Skeletal muscle tissue (tissue), 4 donors: Measurements from ENCODE around the gene GRM4. TPM values are rescaled to one million over a fixed set of nuclear protein-coding genes. Genes with fewer than 3 reads are reported as not detected.

ENCODE experiments used
- H3K27ac ChIP-seq: one replicate; pipeline ENCODE4 v1.7.0; 2013; ENCODE audit warnings: mild to moderate bottlenecking, low read depth, low read length, inconsistent platforms
- H3K27me3 ChIP-seq, 3 donors: one replicate each; pipeline ENCODE4 v1.7.0; 2013; ENCODE audit warnings: low read length in 3 of 3; ENCODE audit not compliant: control insufficient read depth in 3 of 3, insufficient read depth in 3 of 3
- H3K36me3 ChIP-seq, 3 donors: one replicate each; pipeline ENCODE4 v1.7.0; 2013; ENCODE audit warnings: low read length in 3 of 3; ENCODE audit not compliant: control insufficient read depth in 3 of 3, insufficient read depth in 3 of 3
- H3K4me1 ChIP-seq, 3 donors: one replicate each; pipeline ENCODE4 v1.7.0; 2013; ENCODE audit warnings: low read length in 3 of 3, mild to moderate bottlenecking in 3 of 3; ENCODE audit not compliant: control insufficient read depth in 3 of 3, insufficient read depth in 3 of 3
- H3K4me3 ChIP-seq, 3 donors: one replicate each; pipeline ENCODE4 v1.7.0; 2013; ENCODE audit warnings: low read length in 3 of 3
- H3K9ac ChIP-seq, 3 donors: one replicate each; pipeline ENCODE4 v1.7.0; 2013; ENCODE audit warnings: low read length in 3 of 3, mild to moderate bottlenecking in 3 of 3, moderate library complexity in 2 of 3, low read depth in 1 of 3
- H3K9me3 ChIP-seq, 3 donors: one replicate each; pipeline ENCODE4 v1.7.0; 2013; ENCODE audit warnings: low read length in 3 of 3; ENCODE audit not compliant: control insufficient read depth in 3 of 3
- total RNA-seq: library from RNA; depleted of rRNA; stranded (reverse); fragments of >200 nt; gene quantifications from one replicate; pipeline ENCODE4 v1.2.3, GENCODE V29; 2014
- donor health status: Osteomylitis.

Gene GRM4
- total RNA-seq, 1 donor from 2014 or later: 1.6 TPM

DNA sequence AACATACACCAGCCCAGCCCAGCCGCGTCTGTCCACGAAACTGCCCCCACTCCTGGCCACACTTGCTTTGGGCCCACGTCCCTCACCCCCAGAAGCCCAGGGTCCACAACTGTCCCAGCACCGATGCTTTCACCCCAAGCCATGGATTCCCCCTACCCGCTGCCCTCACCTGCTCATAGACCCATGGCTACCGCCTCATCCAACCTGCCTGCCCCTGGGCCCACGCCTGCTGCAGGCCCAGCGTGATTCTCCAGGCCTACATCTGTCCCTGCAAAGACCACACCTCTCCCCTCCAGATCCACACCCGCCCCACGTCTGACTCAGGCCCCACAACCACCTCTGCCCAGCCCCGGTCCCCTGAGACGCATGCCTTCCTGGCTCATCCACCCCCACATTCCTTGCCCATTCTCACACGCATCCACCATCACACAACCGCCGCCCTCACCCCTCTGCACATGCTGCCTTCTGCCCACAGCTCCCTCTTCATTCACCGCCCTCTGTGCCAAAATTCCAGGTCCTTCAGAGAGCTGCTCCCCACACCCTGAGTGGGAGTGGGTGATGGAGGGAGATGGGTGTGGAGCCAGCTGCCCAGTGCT, 86.7 kb downstream of the GRM4 start:
- Histone ChIP-seq H3K27me3 (peaks cover 28 to 38% (median 38%) of the 10 kb centered on the region in 3 donors), H3K4me1 (peaks cover 0 to 2% (median 0%) of the 10 kb centered on the region in 3 donors), H3K9me3 (no peaks in the 10 kb centered on the region), H3K36me3 (no peaks in the 10 kb centered on the region), H3K9ac (no peak overlapping the region), H3K4me3 (no peak overlapping the region), H3K27ac (no peak overlapping the region)

DNA sequence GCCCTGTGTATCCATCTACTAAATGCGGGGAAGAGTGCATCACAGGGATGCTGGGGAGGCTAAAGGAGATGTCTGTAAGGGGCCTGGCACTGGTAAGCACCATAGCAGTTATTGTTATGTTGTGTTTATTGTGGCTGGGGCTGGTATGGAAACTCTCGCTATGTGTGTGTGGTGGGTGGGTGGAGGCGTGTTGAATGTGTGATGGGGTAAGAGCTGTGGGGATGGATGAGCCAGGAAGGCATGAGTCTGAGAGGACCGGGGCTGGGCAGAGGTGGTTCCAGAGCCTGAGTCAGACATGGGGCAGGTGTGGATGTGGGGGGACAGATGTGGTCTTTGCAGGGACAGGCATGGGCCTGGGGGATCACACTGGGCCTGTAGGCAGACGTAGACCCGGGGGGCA, 88.1 kb downstream of the GRM4 start:
- Histone ChIP-seq H3K4me3 (no peak overlapping the region), H3K27me3 (peaks cover 14 to 30% (median 24%) of the 10 kb centered on the region in 3 donors), H3K9ac (no peak overlapping the region), H3K27ac (no peak overlapping the region), H3K9me3 (no peaks in the 10 kb centered on the region), H3K4me1 (peaks cover 0 to 2% (median 0%) of the 10 kb centered on the region in 3 donors), H3K36me3 (no peaks in the 10 kb centered on the region)

DNA sequence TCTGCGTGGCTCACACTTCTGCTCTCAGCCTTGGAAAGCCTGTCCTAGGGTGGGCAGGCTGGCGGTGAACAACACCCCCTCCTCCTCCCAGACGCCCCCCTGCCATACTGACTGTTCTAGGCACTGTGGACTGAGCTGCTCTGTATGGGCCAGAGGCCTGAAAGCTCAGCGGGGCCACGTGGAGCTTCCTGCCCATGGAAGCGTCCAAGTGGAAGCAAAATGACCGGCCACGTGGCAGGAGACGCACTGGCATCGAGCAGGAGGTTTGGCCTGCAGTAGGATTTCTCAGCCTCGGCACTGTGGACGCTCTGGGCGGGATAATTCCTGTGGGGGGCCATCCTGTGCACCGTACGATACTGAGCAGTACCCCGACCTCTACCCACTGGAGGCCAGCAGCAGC, 88.7 kb downstream of the GRM4 start:
- peaks cover 8 to 24% (median 21%) of the 10 kb centered on the region in 3 donors for H3K27me3 ChIP-seq
- H3K4me3 ChIP-seq: no peak overlapping the region
- H3K27ac ChIP-seq: no peak overlapping the region
- no peak overlapping the region for H3K9ac ChIP-seq
- H3K4me1 ChIP-seq: peaks cover 0 to 2% (median 0%) of the 10 kb centered on the region in 3 donors
- no peaks in the 10 kb centered on the region for H3K36me3 ChIP-seq
- no peaks in the 10 kb centered on the region for H3K9me3 ChIP-seq

DNA sequence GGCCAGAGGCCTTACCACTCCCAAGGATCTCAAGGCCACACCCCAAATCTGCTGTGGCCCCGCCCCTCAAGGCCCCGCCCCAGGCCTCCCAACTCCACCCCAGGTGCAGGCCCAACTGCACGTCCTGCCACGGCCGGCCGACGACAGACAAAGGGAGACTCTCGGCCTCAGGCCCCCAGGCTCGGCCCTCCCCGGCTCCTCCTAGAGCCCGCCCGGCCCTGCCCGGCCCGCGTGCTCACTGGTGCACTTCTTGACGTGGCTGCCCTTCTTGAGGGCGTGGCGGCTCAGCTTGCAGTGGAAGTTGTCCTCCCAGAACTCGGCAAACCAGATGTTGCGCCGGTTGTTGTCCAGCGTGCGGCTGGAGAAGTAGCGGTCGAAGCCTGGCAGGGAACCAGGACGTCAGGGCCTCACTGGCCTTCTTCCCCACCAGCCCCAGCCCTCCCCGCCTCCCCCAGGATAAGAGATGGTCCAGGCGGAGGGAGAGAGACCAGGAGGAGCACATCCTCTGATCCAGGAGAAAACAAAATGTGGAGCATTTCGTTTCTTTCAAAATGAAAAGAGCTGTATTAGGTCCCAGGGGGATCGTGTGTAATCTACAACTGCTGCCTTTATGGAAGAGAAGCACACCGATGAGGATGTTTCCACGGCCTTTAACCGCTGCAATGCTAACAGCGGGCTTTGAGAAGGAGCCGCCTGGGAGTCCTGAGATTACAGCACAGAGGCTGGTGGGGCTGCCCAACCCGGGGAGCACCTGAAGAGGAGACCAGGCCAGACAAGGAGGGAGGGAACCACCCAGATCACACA, 89.4 kb downstream of the GRM4 start:
- Histone ChIP-seq H3K36me3 (no peaks in the 10 kb centered on the region), H3K4me1 (peaks cover 0 to 2% (median 0%) of the 10 kb centered on the region in 3 donors), H3K4me3 (no peak overlapping the region), H3K9ac (no peak overlapping the region), H3K9me3 (no peaks in the 10 kb centered on the region), H3K27me3 (peaks cover 2 to 20% (median 17%) of the 10 kb centered on the region in 3 donors), H3K27ac (no peak overlapping the region)

DNA sequence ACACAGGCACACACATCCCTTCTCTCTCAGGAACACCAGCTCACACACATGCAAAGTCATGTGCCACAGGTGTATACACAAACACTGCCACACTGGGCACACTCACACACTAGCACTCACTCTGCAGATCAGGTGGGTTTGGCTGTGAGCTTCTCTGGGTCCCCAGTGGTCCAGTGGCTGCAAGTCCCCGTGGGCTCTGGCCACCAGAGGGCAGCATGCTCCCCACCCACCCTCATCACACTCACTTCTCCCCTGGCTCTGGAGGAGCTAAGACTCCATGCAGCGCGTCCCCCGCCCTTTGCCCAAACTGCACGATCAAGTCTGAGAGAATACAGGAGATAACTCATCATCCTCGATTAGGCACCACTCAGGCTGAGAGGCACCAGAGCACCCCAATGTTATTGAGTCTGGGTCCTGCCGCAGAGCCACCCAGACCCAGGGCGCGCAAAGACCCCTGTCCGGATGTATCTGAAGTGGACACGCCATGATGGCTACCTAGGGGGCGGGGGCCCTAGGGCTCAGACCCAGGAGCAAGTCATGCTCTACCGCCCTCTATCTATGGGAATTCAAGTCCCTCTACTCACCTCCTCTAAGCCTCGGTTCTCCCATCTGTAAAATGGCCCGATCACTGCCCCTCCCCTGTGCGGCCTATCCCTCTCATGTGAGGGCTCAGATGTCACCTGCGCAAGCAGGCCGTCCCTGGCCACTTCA, 90.5 kb downstream of the GRM4 start:
- Histone ChIP-seq H3K27me3 (peaks cover 0 to 24% (median 10%) of the 10 kb centered on the region in 3 donors), H3K9ac (no peak overlapping the region), H3K36me3 (no peaks in the 10 kb centered on the region), H3K4me3 (no peak overlapping the region), H3K4me1 (peaks cover 0 to 2% (median 0%) of the 10 kb centered on the region in 3 donors), H3K9me3 (no peaks in the 10 kb centered on the region), H3K27ac (no peak overlapping the region)

DNA sequence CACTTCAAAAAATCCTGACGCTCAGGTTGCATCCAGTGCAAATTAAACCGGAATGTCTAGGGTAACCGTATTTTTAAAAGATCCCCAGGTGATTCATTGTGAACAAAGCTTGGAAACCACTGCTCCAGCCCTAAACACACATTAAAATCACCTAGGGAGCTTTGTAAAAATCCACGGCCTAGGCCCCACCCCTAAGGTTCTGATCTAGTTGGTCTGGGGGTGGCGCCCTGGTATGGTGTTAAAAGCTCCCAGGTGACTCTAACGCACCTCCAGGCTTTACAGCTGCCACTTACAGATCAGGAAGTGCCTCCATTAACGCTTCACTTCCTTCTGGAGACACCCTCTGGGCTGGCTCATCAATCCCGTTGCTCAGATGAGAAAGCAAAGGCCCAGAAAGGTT, 92.2 kb downstream of the GRM4 start:
- no peaks in the 10 kb centered on the region for H3K9me3 ChIP-seq
- H3K27ac ChIP-seq: no peak overlapping the region
- no peak overlapping the region for H3K4me3 ChIP-seq
- H3K9ac ChIP-seq: no peak overlapping the region
- peaks cover 0 to 2% (median 0%) of the 10 kb centered on the region in 3 donors for H3K4me1 ChIP-seq
- H3K36me3 ChIP-seq: no peaks in the 10 kb centered on the region
- H3K27me3 ChIP-seq: peaks cover 0 to 29% (median 17%) of the 10 kb centered on the region in 3 donors

DNA sequence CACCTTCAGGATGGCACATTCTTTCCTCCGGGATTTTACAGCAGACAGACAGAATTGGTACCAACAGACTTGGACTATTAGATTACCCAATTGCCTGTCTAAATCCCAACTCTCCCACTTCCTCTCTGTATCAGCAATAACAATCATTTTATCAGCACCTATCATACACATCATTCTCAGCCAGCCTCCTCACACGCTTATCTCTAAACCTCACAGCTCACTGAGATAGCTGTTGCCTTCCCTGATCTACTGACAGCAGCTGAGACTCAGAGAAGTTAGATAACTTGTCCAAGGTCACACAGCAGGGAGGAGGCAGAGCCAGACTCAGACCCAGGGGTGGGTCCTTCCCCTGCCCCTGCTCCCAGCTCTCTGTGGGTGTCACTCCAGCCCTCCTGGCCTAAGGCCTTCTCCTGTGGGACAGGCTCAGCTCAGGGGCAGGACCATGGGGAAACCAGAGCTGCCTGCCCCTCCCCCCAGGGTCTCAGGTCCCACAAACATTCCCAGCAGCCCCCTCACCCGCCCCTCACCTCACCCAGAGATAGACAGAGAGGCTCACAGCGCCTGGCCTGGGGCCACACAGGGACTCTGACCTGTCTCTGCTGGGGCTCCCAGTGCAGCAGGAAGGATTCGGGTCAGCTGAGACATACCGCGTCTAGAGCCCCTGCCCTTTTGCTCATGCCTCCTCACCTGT, 92.8 kb downstream of the GRM4 start:
- Histone ChIP-seq H3K36me3 (no peaks in the 10 kb centered on the region), H3K9me3 (no peaks in the 10 kb centered on the region), H3K4me1 (peaks cover 0 to 2% (median 0%) of the 10 kb centered on the region in 3 donors), H3K4me3 (no peak overlapping the region), H3K27ac (no peak overlapping the region), H3K9ac (no peak overlapping the region), H3K27me3 (peaks cover 0 to 29% (median 17%) of the 10 kb centered on the region in 3 donors)

DNA sequence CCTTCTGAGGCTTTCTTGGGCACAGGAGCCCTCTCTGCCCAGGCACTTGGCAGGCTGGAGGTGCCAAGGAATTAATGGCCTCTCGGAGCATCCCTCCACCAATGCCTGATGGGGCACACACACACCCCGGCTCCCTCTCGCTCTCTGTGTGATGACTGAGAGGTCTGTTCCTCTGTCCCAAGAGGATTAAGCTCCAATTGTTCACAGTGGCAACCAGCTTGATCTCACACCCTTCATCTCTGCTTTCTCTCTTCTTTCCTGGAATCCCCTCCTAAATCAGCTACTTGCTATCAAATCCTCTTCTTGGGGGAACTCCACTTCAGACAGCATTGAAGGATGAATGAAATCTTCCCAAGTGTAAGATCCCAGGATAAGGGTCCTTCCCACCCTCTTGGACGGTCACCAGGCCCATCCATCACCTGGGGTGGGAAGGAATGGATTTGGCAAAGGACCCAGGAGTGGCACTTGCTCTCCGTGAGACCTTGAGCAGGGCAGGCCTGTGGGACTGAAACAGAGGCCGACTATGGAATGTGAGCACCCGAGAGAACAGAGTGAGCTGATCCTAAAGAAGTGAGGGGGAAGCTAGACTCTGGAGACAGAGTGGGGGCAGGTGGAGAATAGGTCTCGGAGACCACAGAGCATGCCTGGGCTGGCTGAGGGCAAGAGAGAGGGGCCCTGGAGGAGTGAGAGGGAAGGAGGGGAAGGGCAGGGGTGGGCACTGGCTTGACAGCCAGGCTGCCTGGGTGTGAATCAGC, 93.6 kb downstream of the GRM4 start:
- peaks cover 0 to 2% (median 0%) of the 10 kb centered on the region in 3 donors for H3K4me1 ChIP-seq
- H3K4me3 ChIP-seq: no peak overlapping the region
- H3K9ac ChIP-seq: no peak overlapping the region
- peaks cover 0 to 34% (median 17%) of the 10 kb centered on the region in 3 donors for H3K27me3 ChIP-seq
- no peaks in the 10 kb centered on the region for H3K9me3 ChIP-seq
- no peak overlapping the region for H3K27ac ChIP-seq
- no peaks in the 10 kb centered on the region for H3K36me3 ChIP-seq

DNA sequence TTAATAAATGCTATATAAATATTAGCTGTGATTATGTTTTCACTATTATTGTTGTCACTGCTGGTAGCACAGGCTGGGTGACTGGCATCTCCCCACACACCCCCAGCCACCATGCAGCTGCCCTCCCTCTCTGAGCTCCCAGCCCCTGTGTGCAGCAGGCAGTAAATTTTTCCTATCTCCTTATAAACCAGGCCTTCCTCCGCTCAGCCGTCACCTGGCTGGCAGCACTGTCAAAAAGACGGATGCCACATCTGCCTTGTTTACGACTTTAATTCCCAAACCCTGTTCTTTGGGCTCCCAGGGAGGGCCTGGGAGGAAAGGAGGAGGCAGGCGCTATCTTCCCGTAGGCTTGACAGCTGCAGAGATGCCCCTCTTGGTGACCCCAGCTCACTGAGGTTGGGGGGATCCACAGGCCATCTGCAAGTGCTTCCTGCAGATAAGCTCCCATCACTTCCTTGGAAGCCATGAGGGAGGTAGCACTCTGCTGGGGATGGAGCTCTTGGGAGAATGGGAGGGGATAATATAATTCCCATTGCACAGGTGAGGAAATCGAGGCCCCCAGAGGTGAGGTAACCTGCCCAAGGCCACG, 94.5 kb downstream of the GRM4 start:
- H3K9me3 ChIP-seq: no peaks in the 10 kb centered on the region
- no peak overlapping the region for H3K4me3 ChIP-seq
- H3K9ac ChIP-seq: no peak overlapping the region
- H3K36me3 ChIP-seq: no peaks in the 10 kb centered on the region
- H3K27ac ChIP-seq: no peak overlapping the region
- H3K4me1 ChIP-seq: no peaks in the 10 kb centered on the region
- H3K27me3 ChIP-seq: peaks cover 0 to 39% (median 20%) of the 10 kb centered on the region in 3 donors
